ENCODE data around the gene NRL.
"Not testable (repeated sequence)": the region's sequence is repeated elsewhere in the genome, so short reads cannot be mapped to it uniquely, and the experiment has no call there.

Gene NRL

DNA sequence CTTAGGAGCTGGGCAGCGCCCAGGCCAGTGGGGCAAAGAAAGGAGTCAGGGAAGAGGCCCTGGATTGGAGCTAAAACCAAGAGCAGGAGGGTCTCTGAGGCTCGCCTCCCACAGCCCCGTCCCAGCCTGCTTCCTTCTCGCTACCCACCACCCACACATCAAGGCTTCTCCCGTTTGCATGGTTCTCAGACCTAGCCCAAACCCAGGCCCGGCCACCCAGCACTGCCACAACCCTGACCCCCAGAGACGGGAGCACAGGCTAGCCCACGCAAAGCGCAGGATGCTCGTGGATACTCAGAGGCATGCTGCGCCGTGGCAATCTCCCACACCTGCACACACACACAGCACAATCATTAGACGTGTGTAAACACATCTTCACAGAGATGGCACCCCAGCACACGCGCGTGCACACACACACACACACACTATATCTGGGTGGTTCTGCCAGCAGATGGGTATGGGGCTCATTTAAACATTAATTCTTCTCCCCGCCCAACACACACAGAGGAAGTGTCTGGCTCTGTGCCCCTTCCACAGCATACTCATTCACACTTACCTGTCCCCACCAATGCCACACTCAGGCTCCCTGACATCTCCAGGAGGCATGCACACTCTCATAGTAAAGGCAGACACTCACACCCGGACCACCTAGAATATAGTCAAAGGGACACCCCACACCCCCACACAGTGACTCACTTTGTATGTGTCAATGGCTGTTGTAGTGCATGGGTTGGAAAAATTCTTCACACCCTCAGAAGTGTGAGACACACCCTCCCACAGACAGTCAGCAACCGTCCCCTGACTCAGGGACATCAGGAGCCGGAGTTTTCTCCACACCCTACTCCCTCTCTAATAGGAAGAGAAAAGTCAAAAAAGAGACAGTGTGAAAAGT is 61.8 kb downstream of the NRL start:
- TF ChIP-seq, protein P1, sequence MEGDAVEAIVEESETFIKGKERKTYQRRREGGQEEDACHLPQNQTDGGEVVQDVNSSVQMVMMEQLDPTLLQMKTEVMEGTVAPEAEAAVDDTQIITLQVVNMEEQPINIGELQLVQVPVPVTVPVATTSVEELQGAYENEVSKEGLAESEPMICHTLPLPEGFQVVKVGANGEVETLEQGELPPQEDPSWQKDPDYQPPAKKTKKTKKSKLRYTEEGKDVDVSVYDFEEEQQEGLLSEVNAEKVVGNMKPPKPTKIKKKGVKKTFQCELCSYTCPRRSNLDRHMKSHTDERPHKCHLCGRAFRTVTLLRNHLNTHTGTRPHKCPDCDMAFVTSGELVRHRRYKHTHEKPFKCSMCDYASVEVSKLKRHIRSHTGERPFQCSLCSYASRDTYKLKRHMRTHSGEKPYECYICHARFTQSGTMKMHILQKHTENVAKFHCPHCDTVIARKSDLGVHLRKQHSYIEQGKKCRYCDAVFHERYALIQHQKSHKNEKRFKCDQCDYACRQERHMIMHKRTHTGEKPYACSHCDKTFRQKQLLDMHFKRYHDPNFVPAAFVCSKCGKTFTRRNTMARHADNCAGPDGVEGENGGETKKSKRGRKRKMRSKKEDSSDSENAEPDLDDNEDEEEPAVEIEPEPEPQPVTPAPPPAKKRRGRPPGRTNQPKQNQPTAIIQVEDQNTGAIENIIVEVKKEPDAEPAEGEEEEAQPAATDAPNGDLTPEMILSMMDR (IDR thresholded peaks at IDR 0.05; ENCODE audit: low read depth, low read length): no peak
- TF ChIP-seq EZH2phosphoT487 (IDR thresholded peaks at IDR 0.05; ENCODE audit: low read depth): no peak
- H3K27ac ChIP-seq (ENCODE audit: low read length): no peak overlapping the region
- H2AFZ ChIP-seq (ENCODE audit: low read depth, low read length): no peak overlapping the region
- H3K4me1 ChIP-seq (ENCODE audit: low read length): peaks cover 31% of the 10 kb centered on the region
- no peaks in the 10 kb centered on the region for H3K9me3 ChIP-seq (ENCODE audit: insufficient read depth, low read length)
- H3K4me2 ChIP-seq (ENCODE audit: low read length): peak overlapping the region; percentile 93
- H3K9ac ChIP-seq (ENCODE audit: low read length): peak overlapping the region; percentile 96; the same call in 1 of the 2 replicates
- no peaks in the 10 kb centered on the region for H3K36me3 ChIP-seq (replicated peaks; ENCODE audit: low read depth, low read length)
- peak overlapping the region; percentile 91 for H3K4me3 ChIP-seq (ENCODE audit: low read length)
- H3K79me2 ChIP-seq (ENCODE audit: low read length): no peaks in the 10 kb centered on the region
- no peaks in the 10 kb centered on the region for H3K27me3 ChIP-seq (ENCODE audit: low read depth, low read length)
- peaks cover 5% of the 10 kb centered on the region; the same call in 1 of the 2 replicates for H4K20me1 ChIP-seq (ENCODE audit: insufficient read depth, low read length)

DNA sequence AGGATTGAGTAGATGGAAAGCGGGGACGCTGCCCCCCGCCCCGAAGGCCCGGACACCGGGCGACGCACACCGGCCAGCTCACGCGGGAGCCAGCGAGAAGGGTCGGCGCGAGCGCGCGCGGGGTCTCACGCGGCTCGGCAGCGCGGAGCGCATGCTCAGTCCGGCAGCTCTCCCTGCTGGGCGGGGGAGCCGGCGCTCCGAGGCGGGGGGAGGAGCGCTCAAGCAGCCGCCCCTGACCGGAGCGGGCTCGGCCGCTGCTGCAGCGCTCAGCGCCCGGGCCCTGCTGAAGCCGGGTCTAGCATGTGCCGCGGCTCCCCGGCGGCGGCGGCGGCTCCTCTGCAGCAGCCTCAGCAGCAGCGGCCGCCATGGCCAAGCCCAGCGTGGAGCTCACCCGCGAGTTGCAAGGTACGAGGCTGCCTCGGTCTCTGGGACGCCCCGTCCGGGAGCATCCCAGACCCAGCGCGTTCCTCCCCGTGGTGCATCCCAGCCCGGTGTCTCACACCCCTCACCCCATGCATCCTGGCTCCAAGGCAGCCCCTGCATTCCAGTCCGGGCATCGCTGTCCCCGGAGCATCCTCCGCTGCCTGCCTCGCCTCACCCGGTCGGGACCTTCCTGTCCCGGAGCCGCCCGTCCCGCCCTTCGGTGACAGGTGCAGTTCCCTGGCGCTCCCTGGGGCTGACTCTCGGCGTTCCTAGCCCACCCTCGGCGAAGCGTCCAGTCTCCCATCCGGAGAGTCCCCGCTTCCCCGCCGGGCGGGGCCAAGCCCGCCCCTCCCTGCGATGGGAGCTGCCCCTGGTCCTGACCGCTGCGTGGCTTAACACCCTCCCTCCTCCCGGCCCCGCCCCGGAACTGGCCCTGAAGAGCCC is 62.7 kb downstream of the NRL start, which contains the start of gene CARMIL3:
TSS of gene CARMIL3 (plus strand) at position 221 of the 867 bp plus-strand sequence. CDS start at position 366, 145 bp downstream.
- Histone ChIP-seq H3K4me2 (ENCODE audit: low read length) (peak within 1 kb of the TSS; percentile 93), H3K4me3 (ENCODE audit: low read length) (peak within 1 kb of the TSS; percentile 91), H3K9me3 (ENCODE audit: insufficient read depth, low read length) (no peaks in the 10 kb centered on the region), H3K79me2 (ENCODE audit: low read length) (no peaks in the 10 kb centered on the region), H3K36me3 (replicated peaks; ENCODE audit: low read depth, low read length) (no peaks in the 10 kb centered on the region), H3K9ac (ENCODE audit: low read length) (peak within 1 kb of the TSS; percentile 96), H3K27me3 (ENCODE audit: low read depth, low read length) (no peaks in the 10 kb centered on the region), H3K4me1 (ENCODE audit: low read length) (peaks cover 31% of the 10 kb centered on the region), H2AFZ (ENCODE audit: low read depth, low read length) (peak within 1 kb of the TSS; percentile 89), H3K27ac (ENCODE audit: low read length) (peak within 1 kb of the TSS; percentile 66), H4K20me1 (ENCODE audit: insufficient read depth, low read length) (peaks cover 5% of the 10 kb centered on the region; the same call in 1 of the 2 replicates)
- TF ChIP-seq EZH2phosphoT487 (IDR thresholded peaks at IDR 0.05; ENCODE audit: low read depth): no peak
- TF ChIP-seq, protein P1 (IDR thresholded peaks at IDR 0.05; ENCODE audit: low read depth, low read length): no peak

DNA sequence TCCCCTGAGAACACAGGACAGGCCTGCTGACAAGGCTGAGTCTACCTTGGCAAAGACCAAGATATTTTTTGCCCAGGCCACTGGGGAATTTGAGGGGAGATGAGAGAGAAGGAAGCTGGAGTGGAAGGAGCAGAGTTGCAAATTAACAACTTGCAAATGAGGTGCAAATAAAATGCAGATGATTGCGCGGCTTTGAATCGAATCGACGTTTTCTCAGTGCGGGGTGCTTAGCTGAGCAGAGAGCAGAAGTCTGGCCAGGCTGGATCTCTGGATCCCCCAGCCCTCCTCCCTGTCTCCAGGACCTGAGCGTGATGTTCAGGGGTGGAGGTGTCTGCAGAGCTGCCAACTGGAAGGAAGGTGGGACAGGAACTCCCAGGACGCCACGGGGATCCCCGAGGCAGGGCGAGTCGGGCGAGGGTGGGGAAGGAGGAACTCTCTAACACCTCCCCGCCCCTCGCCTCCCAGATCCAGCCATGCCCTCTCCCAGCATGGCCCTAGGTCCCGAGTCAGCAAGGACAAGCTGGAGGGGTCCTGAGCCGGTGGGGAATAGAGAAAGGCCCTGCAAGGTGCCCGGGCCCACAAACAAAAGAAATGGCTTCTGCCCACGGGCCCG is 63.5 kb downstream of the NRL start:
- H3K27me3 ChIP-seq (ENCODE audit: low read depth, low read length): no peaks in the 10 kb centered on the region
- H3K79me2 ChIP-seq (ENCODE audit: low read length): no peaks in the 10 kb centered on the region
- H3K4me1 ChIP-seq (ENCODE audit: low read length): peaks cover 31% of the 10 kb centered on the region
- peak overlapping the region; percentile 89 for H2AFZ ChIP-seq (ENCODE audit: low read depth, low read length)
- H3K4me3 ChIP-seq (ENCODE audit: low read length): peak overlapping the region; percentile 91
- peak overlapping the region; percentile 93 for H3K4me2 ChIP-seq (ENCODE audit: low read length)
- H3K9ac ChIP-seq (ENCODE audit: low read length): peak overlapping the region; percentile 96
- no peak for TF ChIP-seq EZH2phosphoT487 (IDR thresholded peaks at IDR 0.05; ENCODE audit: low read depth)
- TF ChIP-seq, protein P1 (IDR thresholded peaks at IDR 0.05; ENCODE audit: low read depth, low read length): no peak
- no peaks in the 10 kb centered on the region for H3K9me3 ChIP-seq (ENCODE audit: insufficient read depth, low read length)
- no peaks in the 10 kb centered on the region for H3K36me3 ChIP-seq (replicated peaks; ENCODE audit: low read depth, low read length)
- H4K20me1 ChIP-seq (ENCODE audit: insufficient read depth, low read length): peaks cover 5% of the 10 kb centered on the region; the same call in 1 of the 2 replicates
- H3K27ac ChIP-seq (ENCODE audit: low read length): peak overlapping the region; percentile 66

DNA sequence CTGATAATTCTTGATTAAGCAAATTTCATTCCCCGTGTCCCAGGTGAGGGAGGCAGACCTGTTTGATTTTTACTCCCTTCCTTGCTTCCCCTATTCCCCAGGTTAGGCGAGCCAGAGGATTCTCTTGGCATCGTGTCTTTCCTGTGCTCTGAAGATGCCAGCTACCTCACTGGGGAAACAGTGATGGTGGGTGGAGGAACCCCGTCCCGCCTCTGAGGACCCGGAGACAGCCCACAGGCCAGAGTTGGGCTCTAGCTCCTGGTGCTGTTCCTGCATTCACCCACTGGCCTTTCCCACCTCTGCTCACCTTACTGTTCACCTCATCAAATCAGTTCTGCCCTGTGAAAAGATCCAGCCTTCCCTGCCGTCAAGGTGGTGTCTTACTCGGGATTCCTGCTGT is 64.0 kb downstream of the NRL start:
- H3K27me3 ChIP-seq (ENCODE audit: low read depth, low read length); H3K27ac ChIP-seq (ENCODE audit: low read length); H3K9me3 ChIP-seq (ENCODE audit: insufficient read depth, low read length); H3K79me2 ChIP-seq (ENCODE audit: low read length); H4K20me1 ChIP-seq (ENCODE audit: insufficient read depth, low read length); H3K36me3 ChIP-seq (replicated peaks; ENCODE audit: low read depth, low read length); H2AFZ ChIP-seq (ENCODE audit: low read depth, low read length): not testable (repeated sequence)
- Histone ChIP-seq H3K4me2 (ENCODE audit: low read length) (peak overlapping the region; percentile 93), H3K4me1 (ENCODE audit: low read length) (peaks cover 31% of the 10 kb centered on the region), H3K4me3 (ENCODE audit: low read length) (peak overlapping the region; percentile 91), H3K9ac (ENCODE audit: low read length) (peak overlapping the region; percentile 96; the same call in 1 of the 2 replicates)

DNA sequence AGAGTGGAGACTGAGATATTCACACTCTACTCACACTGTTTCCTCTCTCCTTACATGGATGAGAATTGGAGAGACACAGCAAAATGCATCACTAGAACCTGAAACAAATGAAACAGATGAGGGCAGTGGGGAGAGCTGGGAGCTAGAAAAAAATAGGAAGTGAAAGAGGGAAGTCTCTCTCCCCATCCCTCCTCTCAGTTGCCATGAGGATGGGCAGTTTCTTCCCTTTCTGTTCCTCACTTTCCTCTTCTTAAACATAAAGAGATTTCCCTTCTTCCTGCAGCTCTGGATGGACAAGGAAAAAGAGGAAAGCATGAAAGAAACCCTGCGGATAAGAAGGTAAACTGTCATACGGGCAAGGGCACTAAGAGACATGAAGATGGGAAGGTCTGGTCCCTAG is 65.7 kb downstream of the NRL start:
- H3K27ac ChIP-seq (ENCODE audit: low read length); H3K4me3 ChIP-seq (ENCODE audit: low read length); H3K27me3 ChIP-seq (ENCODE audit: low read depth, low read length); H3K9me3 ChIP-seq (ENCODE audit: insufficient read depth, low read length); H4K20me1 ChIP-seq (ENCODE audit: insufficient read depth, low read length); H3K9ac ChIP-seq (ENCODE audit: low read length); H3K79me2 ChIP-seq (ENCODE audit: low read length); H3K36me3 ChIP-seq (replicated peaks; ENCODE audit: low read depth, low read length); H2AFZ ChIP-seq (ENCODE audit: low read depth, low read length): not testable (repeated sequence)
- peaks cover 31% of the 10 kb centered on the region for H3K4me1 ChIP-seq (ENCODE audit: low read length)
- H3K4me2 ChIP-seq (ENCODE audit: low read length): peak overlapping the region; percentile 44
